HG03139 (cell line): ENCODE data around the gene SLC22A5.
"Not testable (repeated sequence)": the region's sequence is repeated elsewhere in the genome, so short reads cannot be mapped to it uniquely, and the experiment has no call there.

Experiments used
- ATAC-seq: cut with Tn5 transposase; IDR thresholded peaks from one replicate; pipeline ENCODE4 v1.9.1; 2021; ENCODE audit not compliant: unreplicated experiment

Gene SLC22A5

GRCh38 chr5:132426525-132427138, 57.1 kb downstream of the SLC22A5 start:
- ATAC-seq: peak; percentile 46

DNA sequence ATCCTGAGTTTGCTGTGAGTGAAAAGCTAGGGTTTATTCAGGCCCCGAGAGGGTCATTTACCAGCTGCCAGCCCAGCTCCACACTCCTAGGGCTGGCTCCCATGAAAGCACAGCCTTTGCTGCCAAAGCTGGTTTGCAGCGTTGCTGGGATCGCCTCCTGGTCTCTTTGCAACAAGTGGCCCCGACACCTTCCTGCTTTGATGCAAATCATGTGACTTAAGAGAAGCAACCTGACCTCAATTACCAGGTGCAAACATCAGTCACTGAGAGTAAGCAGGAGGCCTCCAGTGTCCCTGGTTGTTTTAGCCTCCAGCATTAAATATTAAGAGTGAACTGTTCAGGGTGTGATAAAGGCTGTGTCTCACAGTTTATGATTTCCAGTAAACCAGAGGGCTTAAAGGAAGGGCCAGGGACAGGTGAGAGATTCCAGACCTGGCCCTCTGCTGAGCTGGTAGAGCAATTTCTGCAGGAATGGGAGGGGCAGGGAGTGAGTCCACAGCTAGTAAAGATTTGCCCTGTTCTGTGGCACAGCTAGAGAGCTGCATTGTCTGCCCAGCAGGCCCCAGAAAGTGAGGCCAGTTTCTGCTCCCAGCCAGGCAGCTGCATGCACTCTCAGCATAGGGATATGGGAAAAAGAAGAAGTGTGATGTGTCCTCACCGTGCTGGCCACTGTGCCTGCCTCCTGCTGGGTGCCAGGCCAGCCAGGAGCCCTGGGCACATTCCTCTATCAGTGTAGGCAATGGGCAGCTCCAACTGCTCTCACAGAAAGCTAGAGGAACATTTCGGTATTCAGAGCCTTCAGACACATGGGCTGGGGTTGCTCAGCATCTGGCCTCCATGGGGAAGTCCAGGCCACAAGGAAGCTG, 58.0 kb downstream of the SLC22A5 start:
- no peak for ATAC-seq

DNA sequence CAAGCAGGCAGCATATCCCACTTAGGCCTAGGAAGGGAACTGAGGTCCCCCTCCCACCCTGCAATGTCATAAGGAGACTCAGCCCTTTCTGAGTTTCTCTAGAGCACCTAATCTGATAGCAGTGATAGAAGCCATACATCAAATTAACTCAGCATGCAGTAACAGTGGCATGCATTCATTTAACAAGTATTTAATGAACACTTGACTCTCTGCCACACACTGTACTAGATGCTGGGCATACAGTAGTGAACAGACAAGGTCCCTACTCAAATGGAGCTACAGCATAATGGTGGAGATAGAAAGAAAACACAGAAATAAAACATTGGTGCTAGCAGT, 58.6 kb downstream of the SLC22A5 start:
- no peak for ATAC-seq

DNA sequence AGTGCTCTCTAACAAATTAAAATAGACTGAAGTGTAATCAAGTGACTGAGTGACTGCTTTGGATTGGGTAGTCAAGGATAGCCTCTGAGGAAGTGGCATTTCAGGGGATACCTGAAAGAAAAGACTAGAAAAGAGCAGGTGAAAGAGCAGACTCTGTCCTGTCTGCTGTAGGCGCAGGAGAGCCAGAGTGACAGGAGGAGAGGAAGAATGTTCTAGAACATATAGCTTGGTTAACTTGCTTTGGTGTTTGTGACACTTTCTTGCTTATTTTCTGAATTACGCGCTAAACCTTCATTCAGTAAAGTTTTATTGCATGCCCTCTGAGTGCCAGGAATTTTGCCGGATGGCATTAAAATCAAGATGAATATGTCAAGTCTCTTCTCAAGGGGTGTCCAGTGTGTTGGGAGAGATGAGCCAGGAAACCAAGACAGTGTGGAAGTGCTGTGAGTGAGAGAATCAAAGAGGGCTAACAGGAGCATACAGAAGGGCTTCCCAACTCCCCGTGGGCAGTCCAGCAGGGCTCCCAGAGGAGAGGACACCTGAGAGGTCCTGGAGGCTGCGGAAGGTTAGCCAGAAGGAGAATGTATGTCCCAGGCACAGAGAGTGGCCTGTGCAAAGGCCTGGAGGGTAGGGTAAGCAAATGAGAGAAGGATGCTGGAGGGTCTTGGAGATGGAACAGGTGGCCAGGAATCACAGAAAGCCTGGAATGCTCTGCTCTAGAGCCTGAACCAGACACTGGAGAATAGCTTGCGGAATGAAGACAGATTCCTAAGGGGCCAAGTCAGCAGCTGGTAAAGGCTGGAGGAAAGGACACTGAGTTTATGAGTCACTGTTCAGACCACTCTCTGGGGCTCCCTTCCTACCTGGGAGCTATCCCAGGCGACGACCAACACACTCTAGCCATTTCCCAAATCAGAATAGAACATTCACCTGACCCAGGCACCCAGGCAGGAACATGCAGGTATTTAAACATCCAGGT, 59.3 kb downstream of the SLC22A5 start:
- ATAC-seq: no peak

GRCh38 chr5:132429463-132430440, 60.2 kb downstream of the SLC22A5 start:
- ATAC-seq: no peak

GRCh38 chr5:132430746-132431145, 61.2 kb downstream of the SLC22A5 start:
- no peak for ATAC-seq

GRCh38 chr5:132431632-132432031, 62.1 kb downstream of the SLC22A5 start:
- ATAC-seq: no peak

DNA sequence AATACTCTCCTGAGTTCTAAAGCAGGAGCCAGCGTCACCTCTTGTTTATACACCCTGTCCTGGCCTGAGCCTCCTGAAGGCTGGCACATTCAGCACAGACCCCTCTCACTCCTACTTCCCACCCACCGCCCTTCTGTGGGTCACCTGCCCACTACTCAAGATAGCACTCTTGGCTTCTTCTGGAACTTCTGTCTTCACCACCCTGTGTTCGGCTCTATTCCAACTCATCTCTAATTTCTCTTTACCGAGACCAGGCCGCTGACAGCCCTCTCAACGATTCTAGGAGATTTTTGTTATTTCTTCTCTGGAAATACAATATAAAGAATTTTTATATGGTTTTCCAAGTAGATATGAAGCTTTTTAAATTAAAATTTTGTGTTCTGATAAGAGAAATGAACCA, 63.6 kb downstream of the SLC22A5 start:
- no peak for ATAC-seq

GRCh38 chr5:132434416-132435286, 65.1 kb downstream of the SLC22A5 start:
- no peak for ATAC-seq

- no peak for ATAC-seq
Measured at GRCh38 chr5:132435447-132435846, 65.9 kb downstream of the SLC22A5 start.

DNA sequence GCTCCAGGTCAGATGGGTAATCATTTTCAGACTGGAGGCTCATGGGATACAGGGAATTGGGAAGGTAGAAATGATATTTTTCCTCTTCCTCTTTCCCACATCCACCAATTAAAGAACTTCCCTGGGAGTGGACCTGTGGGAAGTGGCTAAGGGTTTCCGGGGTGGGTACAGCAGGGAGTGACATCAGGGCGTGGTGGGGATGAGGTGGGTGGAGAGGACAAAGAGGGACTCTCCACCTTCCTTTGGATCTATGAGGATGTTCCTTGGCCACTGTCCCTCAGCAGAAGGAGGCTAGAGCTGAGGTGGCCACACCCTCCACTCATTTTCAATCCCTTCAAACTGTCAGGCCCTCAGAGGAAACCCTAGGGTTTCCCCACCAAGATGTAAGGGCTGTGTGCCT, 66.4 kb downstream of the SLC22A5 start:
- no peak for ATAC-seq

DNA sequence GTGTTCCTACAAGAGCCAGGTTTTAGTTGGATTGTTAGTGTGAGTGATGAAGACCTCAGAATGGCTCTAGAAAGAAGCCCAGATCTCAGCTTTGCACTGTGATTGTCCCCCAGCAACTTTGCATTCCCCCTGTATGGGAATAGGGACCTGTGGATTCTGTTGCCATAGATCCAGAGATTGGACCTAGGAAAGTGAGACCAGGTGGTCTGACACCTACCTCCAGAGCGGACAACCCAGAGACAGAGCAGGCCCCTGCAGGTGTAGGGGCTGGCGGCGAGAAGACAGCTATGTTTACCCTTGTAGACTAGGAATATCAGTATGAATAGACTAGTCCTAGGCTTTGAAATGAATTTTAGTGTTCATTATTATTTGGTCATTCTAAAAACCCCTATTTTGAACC, 67.4 kb downstream of the SLC22A5 start:
- no peak for ATAC-seq

DNA sequence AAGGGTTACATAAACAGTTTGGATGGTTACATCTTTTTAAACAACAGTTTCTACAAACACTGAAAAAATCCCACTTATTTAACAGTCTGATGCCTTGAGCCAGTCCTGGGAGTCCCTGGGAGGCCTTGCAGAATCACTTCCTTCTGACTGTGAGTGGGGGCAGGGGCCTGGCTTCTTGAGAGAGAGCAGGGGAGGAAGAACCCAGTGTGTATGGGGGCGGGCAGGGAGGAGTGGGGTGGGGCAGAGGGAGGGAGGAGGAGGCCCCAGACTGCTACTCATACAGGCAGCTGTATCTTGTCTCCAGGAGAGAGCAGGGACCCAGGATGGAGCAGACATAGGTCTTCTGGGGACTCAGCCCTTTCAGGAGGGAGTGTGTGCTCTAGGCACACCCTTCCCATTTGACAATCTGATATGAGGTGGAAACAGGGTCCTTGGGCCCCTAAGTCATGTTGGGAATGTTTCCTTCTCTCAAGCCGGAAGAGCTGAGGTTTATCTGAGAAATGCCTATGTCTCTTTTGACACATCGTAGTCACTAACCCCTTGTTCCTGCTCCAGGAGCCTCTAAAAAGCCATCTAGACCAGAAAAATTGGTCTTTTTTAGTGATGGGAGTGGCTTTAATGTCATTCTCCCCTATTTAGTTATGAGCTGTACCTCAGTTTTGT, 68.2 kb downstream of the SLC22A5 start:
- ATAC-seq: peak; percentile 82

GRCh38 chr5:132438267-132438645, 68.7 kb downstream of the SLC22A5 start:
- ATAC-seq: not testable (repeated sequence)

DNA sequence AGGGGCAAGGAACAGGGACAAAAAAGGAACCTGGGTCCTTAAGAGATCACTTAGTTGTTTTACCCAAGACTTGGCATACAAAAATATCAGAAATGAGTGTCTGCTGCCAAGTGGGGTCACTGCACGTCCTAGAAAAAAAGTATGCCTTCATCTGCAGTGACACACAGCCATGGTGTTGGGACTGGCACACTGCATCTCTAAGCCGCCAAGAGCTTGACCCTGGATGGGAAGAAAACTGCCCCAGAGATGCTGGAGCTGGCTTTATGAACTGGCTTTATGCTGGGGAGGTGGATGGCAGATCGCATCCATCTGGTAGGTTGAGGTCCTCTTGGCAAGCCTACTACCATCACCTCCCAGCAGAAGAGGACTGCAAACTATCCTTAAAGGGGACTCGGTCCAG, 69.4 kb downstream of the SLC22A5 start:
- ATAC-seq: no peak

DNA sequence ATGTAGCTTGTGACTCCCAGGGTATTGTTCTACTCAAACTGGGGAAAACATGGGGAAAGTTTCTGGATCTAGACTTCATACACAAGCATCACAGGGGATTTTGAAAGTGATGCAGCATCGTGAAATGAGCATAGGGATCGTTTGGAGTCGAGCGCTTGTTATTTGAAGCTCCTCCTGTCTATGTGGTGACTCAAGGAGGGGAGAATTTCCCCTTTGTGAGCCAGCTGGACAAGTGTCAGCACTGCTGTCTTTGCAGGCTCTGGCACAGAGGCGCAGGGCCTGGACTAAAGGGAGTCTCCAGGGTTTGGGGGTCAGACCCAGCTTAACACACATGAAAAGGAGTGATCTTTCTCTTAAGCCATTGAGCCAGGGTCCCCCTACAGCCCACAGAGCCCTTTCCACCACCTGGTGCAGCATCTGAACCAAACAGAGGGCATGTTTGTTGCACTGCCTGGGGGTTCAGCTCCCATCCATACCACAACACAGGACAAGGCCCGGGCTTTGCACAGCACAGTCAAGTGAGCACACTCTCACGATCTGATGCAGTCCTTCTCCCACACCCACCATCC, 70.1 kb downstream of the SLC22A5 start:
- ATAC-seq: no peak

DNA sequence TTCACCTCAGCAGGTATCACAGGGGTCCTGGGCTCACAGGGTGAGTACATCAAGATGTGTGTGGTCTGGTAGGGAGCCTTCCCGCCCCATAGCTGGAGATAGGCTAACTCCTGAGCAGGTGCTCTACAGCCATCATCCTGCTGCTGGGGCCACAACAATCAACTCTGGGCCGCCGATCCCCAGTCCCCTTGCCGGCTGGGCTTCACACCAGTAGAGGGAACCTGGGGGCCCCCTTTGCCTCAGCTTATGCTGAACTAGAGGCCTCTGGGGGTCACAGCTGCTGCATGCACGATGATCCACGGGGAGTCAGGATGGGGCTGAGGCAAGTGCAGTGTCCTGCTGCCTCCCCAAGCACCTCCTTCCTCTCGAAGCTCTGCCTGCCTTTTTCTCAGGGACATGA, 74.6 kb downstream of the SLC22A5 start:
- ATAC-seq: no peak
